ENCODE data around the gene ZMAT2.
"Not testable (repeated sequence)": the region's sequence is repeated elsewhere in the genome, so short reads cannot be mapped to it uniquely, and the experiment has no call there.

The ZMAT2 gene

GRCh38 chr5:140700177-140701144 lies at the start of gene ZMAT2:
Gene ZMAT2, plus strand, starts transcription at chr5:140700447. Its CDS starts 14 bp downstream, at chr5:140700461.
- peak; percentile 79 to 89 for DNase-seq (ENCODE audit: low read depth in 2 of 2)

GRCh38 chr5:140658870-140659269 lies 41.4 kb upstream of the ZMAT2 start:
- DNase-seq (ENCODE audit: low read depth in 2 of 2) = no peak

GRCh38 chr5:140660371-140660770 lies 39.9 kb upstream of the ZMAT2 start:
- not testable (repeated sequence) for DNase-seq (ENCODE audit: low read depth in 2 of 2)

GRCh38 chr5:140664030-140664358 lies 36.3 kb upstream of the ZMAT2 start:
- no peak for DNase-seq (ENCODE audit: low read depth in 2 of 2)

GRCh38 chr5:140664359-140665119 lies 35.7 kb upstream of the ZMAT2 start, which contains the start of gene WDR55:
Gene WDR55, plus strand, starts transcription at chr5:140664904. Its CDS starts 9 bp downstream, at chr5:140664913.
- peak; percentile 90 to 96 for DNase-seq (ENCODE audit: low read depth in 2 of 2)

- DNase-seq (ENCODE audit: low read depth in 2 of 2) = not testable (repeated sequence)
Observed at GRCh38 chr5:140671035-140671434, 29.2 kb upstream of the ZMAT2 start.

GRCh38 chr5:140671472-140672125 lies 28.6 kb upstream of the ZMAT2 start:
- DNase-seq (ENCODE audit: low read depth in 2 of 2) = no peak

GRCh38 chr5:140672455-140673186 lies 27.6 kb upstream of the ZMAT2 start:
- no peak for DNase-seq (ENCODE audit: low read depth in 2 of 2)

- DNase-seq (ENCODE audit: low read depth in 2 of 2) = no peak
Observed at GRCh38 chr5:140673187-140673976, 26.9 kb upstream of the ZMAT2 start, which contains the start of gene DND1. Gene DND1, minus strand, starts transcription at chr5:140673576. Its CDS starts 34 bp downstream, at chr5:140673542.

GRCh38 chr5:140674211-140674610 lies 26.0 kb upstream of the ZMAT2 start:
- DNase-seq (ENCODE audit: low read depth in 2 of 2) = no peak

GRCh38 chr5:140674629-140675028 lies 25.6 kb upstream of the ZMAT2 start:
- no peak for DNase-seq (ENCODE audit: low read depth in 2 of 2)

GRCh38 chr5:140677947-140678346 lies 22.3 kb upstream of the ZMAT2 start:
- no peak for DNase-seq (ENCODE audit: low read depth in 2 of 2)

- no peak for DNase-seq (ENCODE audit: low read depth in 2 of 2)
Observed at GRCh38 chr5:140678993-140679392, 21.3 kb upstream of the ZMAT2 start.

- DNase-seq (ENCODE audit: low read depth in 2 of 2) = no peak
Observed at GRCh38 chr5:140690376-140690932, 9.8 kb upstream of the ZMAT2 start.

GRCh38 chr5:140690941-140691924 lies 9.0 kb upstream of the ZMAT2 start, which contains the start of the genes HARS1 and HARS2:
Gene HARS1, minus strand, starts transcription at chr5:140691370. Its CDS starts 66 bp downstream, at chr5:140691304.
Gene HARS2, plus strand, starts transcription at chr5:140691455. Its CDS starts 194 bp downstream, at chr5:140691649.
- peak; percentile 78 to 83 for DNase-seq (ENCODE audit: low read depth in 2 of 2)

- DNase-seq (ENCODE audit: low read depth in 2 of 2) = no peak
Observed at GRCh38 chr5:140694276-140694675, 6.0 kb upstream of the ZMAT2 start.

- DNase-seq (ENCODE audit: low read depth in 2 of 2) = no peak
Observed at GRCh38 chr5:140696891-140697492, 3.3 kb upstream of the ZMAT2 start.

GRCh38 chr5:140707812-140708211 lies 7.6 kb downstream of the ZMAT2 start:
- DNase-seq (ENCODE audit: low read depth in 2 of 2) = no peak
